Measurements from ENCODE around the gene HDLBP. TPM values are rescaled to one million over a fixed set of nuclear protein-coding genes. Genes with fewer than 3 reads are reported as not detected.
"Not testable (repeated sequence)": the region's sequence is repeated elsewhere in the genome, so short reads cannot be mapped to it uniquely, and the experiment has no call there.

The HDLBP gene
- total RNA-seq, 2 experiments from 2014 or later = 278 to 297 TPM

- H3K27me3 Mint-ChIP-seq (ENCODE audit: low read depth) = no peaks in the 10 kb centered on the region
- H3K9me3 Mint-ChIP-seq = no peaks in the 10 kb centered on the region
- H3K36me3 Mint-ChIP-seq (ENCODE audit: low read depth) = no peaks in the 10 kb centered on the region
- no peaks in the 10 kb centered on the region for H3K4me1 Mint-ChIP-seq (ENCODE audit: low read depth)
- DNase-seq = no peak
- H3K27ac Mint-ChIP-seq = no peak overlapping the region
- CTCF ChIA-PET = no interaction called here
- H3K4me3 Mint-ChIP-seq = no peak overlapping the region
- intact Hi-C loops (cut with micrococcal nuclease) = no loop called here
Observed at GRCh38 chr2:241202681-241203080, 112.8 kb downstream of the HDLBP start.

- H3K27ac Mint-ChIP-seq = no peak overlapping the region
- no peak overlapping the region for H3K4me3 Mint-ChIP-seq
- H3K4me1 Mint-ChIP-seq (ENCODE audit: low read depth) = no peaks in the 10 kb centered on the region
- no peak for DNase-seq
- intact Hi-C loops (cut with micrococcal nuclease) = no loop called here
- CTCF ChIA-PET = no interaction called here
- no peaks in the 10 kb centered on the region for H3K9me3 Mint-ChIP-seq
- H3K27me3 Mint-ChIP-seq (ENCODE audit: low read depth) = no peaks in the 10 kb centered on the region
- H3K36me3 Mint-ChIP-seq (ENCODE audit: low read depth) = no peaks in the 10 kb centered on the region
Observed at GRCh38 chr2:241202268-241202585, 113.2 kb downstream of the HDLBP start.

- H3K36me3 Mint-ChIP-seq (ENCODE audit: low read depth) = no peaks in the 10 kb centered on the region
- H3K27me3 Mint-ChIP-seq (ENCODE audit: low read depth) = no peaks in the 10 kb centered on the region
- intact Hi-C loops (cut with micrococcal nuclease) = no loop called here
- H3K4me1 Mint-ChIP-seq (ENCODE audit: low read depth) = no peaks in the 10 kb centered on the region
- DNase-seq = no peak
- CTCF ChIA-PET = no interaction called here
- no peaks in the 10 kb centered on the region for H3K9me3 Mint-ChIP-seq
- no peak overlapping the region for H3K27ac Mint-ChIP-seq
- H3K4me3 Mint-ChIP-seq = no peak overlapping the region
Observed at GRCh38 chr2:241201445-241202267, 113.8 kb downstream of the HDLBP start.

GRCh38 chr2:241200822-241201395 is 114.6 kb downstream of the HDLBP start:
- Mint-ChIP-seq H3K9me3 (no peaks in the 10 kb centered on the region), H3K4me3 (no peak overlapping the region), H3K27me3 (ENCODE audit: low read depth) (no peaks in the 10 kb centered on the region), H3K36me3 (ENCODE audit: low read depth) (no peaks in the 10 kb centered on the region), H3K4me1 (ENCODE audit: low read depth) (no peaks in the 10 kb centered on the region), H3K27ac (no peak overlapping the region)
- DNase-seq = no peak
- CTCF ChIA-PET = no interaction called here
- intact Hi-C loops (cut with micrococcal nuclease) = no loop called here

- no peak for DNase-seq
- no peaks in the 10 kb centered on the region for H3K27me3 Mint-ChIP-seq (ENCODE audit: low read depth)
- H3K27ac Mint-ChIP-seq = no peak overlapping the region
- no peak overlapping the region for H3K4me3 Mint-ChIP-seq
- no peaks in the 10 kb centered on the region for H3K4me1 Mint-ChIP-seq (ENCODE audit: low read depth)
- intact Hi-C loops (cut with micrococcal nuclease) = no loop called here
- no peaks in the 10 kb centered on the region for H3K36me3 Mint-ChIP-seq (ENCODE audit: low read depth)
- CTCF ChIA-PET = no interaction called here
- H3K9me3 Mint-ChIP-seq = no peaks in the 10 kb centered on the region
Observed at GRCh38 chr2:241199897-241200821, 115.3 kb downstream of the HDLBP start.

GRCh38 chr2:241199286-241199685 is 116.2 kb downstream of the HDLBP start:
- no peak overlapping the region for H3K27ac Mint-ChIP-seq
- H3K9me3 Mint-ChIP-seq = no peaks in the 10 kb centered on the region
- DNase-seq = no peak
- no peaks in the 10 kb centered on the region for H3K27me3 Mint-ChIP-seq (ENCODE audit: low read depth)
- no peak overlapping the region for H3K4me3 Mint-ChIP-seq
- intact Hi-C loops (cut with micrococcal nuclease) = no loop called here
- no peaks in the 10 kb centered on the region for H3K4me1 Mint-ChIP-seq (ENCODE audit: low read depth)
- H3K36me3 Mint-ChIP-seq (ENCODE audit: low read depth) = no peaks in the 10 kb centered on the region
- CTCF ChIA-PET = interaction anchor here (1.2 kb wide), 1 partner anchor 9 kb away, joined by 3 read pairs; no protein-coding TSS in a partner anchor

GRCh38 chr2:241198381-241199279 is 116.8 kb downstream of the HDLBP start:
- Mint-ChIP-seq H3K4me1 (ENCODE audit: low read depth) (no peaks in the 10 kb centered on the region), H3K27ac (no peak overlapping the region), H3K4me3 (no peak overlapping the region), H3K9me3 (no peaks in the 10 kb centered on the region), H3K36me3 (ENCODE audit: low read depth) (no peaks in the 10 kb centered on the region), H3K27me3 (ENCODE audit: low read depth) (no peaks in the 10 kb centered on the region)
- DNase-seq = no peak
- intact Hi-C loops (cut with micrococcal nuclease) = no loop called here
- CTCF ChIA-PET = interaction anchor here (1.2 kb wide), 1 partner anchor 9 kb away, joined by 3 read pairs; no protein-coding TSS in a partner anchor

- no peaks in the 10 kb centered on the region for H3K9me3 Mint-ChIP-seq
Observed at GRCh38 chr2:241197947-241198346, 117.5 kb downstream of the HDLBP start.

GRCh38 chr2:241197246-241197645 is 118.2 kb downstream of the HDLBP start:
- intact Hi-C loops (cut with micrococcal nuclease); H3K27ac Mint-ChIP-seq; H3K36me3 Mint-ChIP-seq (ENCODE audit: low read depth); H3K4me1 Mint-ChIP-seq (ENCODE audit: low read depth); H3K27me3 Mint-ChIP-seq (ENCODE audit: low read depth); H3K4me3 Mint-ChIP-seq; H3K9me3 Mint-ChIP-seq; CTCF ChIA-PET; DNase-seq: not testable (repeated sequence)

More at GRCh38 chr2:241197947-241198346, 117.5 kb downstream of the HDLBP start:
- Mint-ChIP-seq H3K36me3 (ENCODE audit: low read depth) (no peaks in the 10 kb centered on the region), H3K27me3 (ENCODE audit: low read depth) (no peaks in the 10 kb centered on the region), H3K27ac (no peak overlapping the region), H3K4me3 (no peak overlapping the region), H3K4me1 (ENCODE audit: low read depth) (no peaks in the 10 kb centered on the region)
- no peak for DNase-seq
- CTCF ChIA-PET = no interaction called here
- intact Hi-C loops (cut with micrococcal nuclease) = no loop called here

- CTCF ChIA-PET = no interaction called here
- intact Hi-C loops (cut with micrococcal nuclease) = no loop called here
- no peak overlapping the region for H3K27ac Mint-ChIP-seq
- H3K27me3 Mint-ChIP-seq (ENCODE audit: low read depth) = no peaks in the 10 kb centered on the region
- H3K4me1 Mint-ChIP-seq (ENCODE audit: low read depth) = no peaks in the 10 kb centered on the region
- H3K9me3 Mint-ChIP-seq = no peaks in the 10 kb centered on the region
- H3K4me3 Mint-ChIP-seq = no peak overlapping the region
- no peaks in the 10 kb centered on the region for H3K36me3 Mint-ChIP-seq (ENCODE audit: low read depth)
- DNase-seq = no peak
Observed at GRCh38 chr2:241195506-241196130, 119.9 kb downstream of the HDLBP start.

GRCh38 chr2:241194811-241195210 is 120.7 kb downstream of the HDLBP start:
- CTCF ChIA-PET = no interaction called here
- no peaks in the 10 kb centered on the region for H3K4me1 Mint-ChIP-seq (ENCODE audit: low read depth)

More at GRCh38 chr2:241194811-241195210, 120.7 kb downstream of the HDLBP start:
- DNase-seq = no peak
- no peak overlapping the region for H3K4me3 Mint-ChIP-seq
- no peaks in the 10 kb centered on the region for H3K36me3 Mint-ChIP-seq (ENCODE audit: low read depth)
- H3K27me3 Mint-ChIP-seq (ENCODE audit: low read depth) = no peaks in the 10 kb centered on the region
- no peak overlapping the region for H3K27ac Mint-ChIP-seq
- intact Hi-C loops (cut with micrococcal nuclease) = no loop called here
- H3K9me3 Mint-ChIP-seq = no peaks in the 10 kb centered on the region

All from activated naive CD4-positive, alpha-beta T cell treated with anti-CD3 and anti-CD28 coated beads for 36 hours (primary cell).